Body of pancreas (tissue), 4 donors: Measurements from ENCODE around the gene TPK1.

Experiments
- CTCF ChIP-seq, 7 experiments: fragments of 450-650 bp in 4 of 7; fragments of 200-600 bp in 3 of 7; sonication (generic) in 3 of 7; IDR thresholded peaks; one replicate each; pipeline ENCODE4 v1.5.1; 2016 to 2019; ENCODE audit warnings: antibody characterized with exemption in 7 of 7
- POLR2A ChIP-seq, 3 donors: fragments of 450-650 bp; IDR thresholded peaks; one replicate each; pipeline ENCODE4 v1.6.1; 2016; ENCODE audit warnings: antibody characterized with exemption in 3 of 3, mild to moderate bottlenecking in 2 of 3

- TF ChIP-seq CTCF (IDR thresholded peaks at IDR 0.05) = no peak
- no peak for TF ChIP-seq POLR2A (IDR thresholded peaks at IDR 0.05)
Observed at GRCh38 chr7:144866189-144866588, 30.3 kb upstream of the TPK1 start.
